Stimulated activated CD4-positive, alpha-beta T cell treated with anti-CD3 and anti-CD28 coated beads, Interleukin-2, amount 100 ng/mL, for 48 hours (primary cell): ENCODE results near the gene ACSL4.
A peak's percentile ranks its signal among the peaks of the same experiment; 100 is the strongest.
"Not testable (repeated sequence)": the region's sequence is repeated elsewhere in the genome, so short reads cannot be mapped to it uniquely, and the experiment has no call there.

Experiments
- DNase-seq, 2 donors: peaks; one replicate each; pipeline ENCODE4 v3.0.0-alpha.2; 2020

ACSL4 gene

GRCh38 chrX:109732807-109733612, at the start of gene ACSL4:
TSS of gene ACSL4 (minus strand) at chrX:109733257. CDS start at chrX:109683363, 49,894 bp downstream.
- peak; percentile 73 to 74 for DNase-seq

DNA sequence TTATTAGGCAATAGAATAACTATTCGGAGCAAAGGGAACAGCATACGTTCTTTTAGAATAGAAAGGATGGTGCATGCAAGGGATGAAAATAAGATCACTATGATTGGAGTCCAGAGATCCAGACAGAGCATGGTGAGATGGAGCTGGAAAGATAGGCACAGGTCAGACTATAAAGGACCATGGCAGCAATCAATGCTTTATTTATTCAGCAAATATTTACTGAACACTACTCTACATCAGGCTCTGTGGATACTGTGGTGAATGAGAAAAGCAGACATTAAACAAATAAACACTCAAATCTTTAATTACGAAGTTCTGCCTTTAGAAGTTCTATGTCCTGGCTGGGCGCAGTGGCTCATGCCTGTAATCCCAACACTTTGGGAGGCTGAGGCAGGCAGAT, 44.7 kb upstream of the ACSL4 start:
- no peak for DNase-seq

DNA sequence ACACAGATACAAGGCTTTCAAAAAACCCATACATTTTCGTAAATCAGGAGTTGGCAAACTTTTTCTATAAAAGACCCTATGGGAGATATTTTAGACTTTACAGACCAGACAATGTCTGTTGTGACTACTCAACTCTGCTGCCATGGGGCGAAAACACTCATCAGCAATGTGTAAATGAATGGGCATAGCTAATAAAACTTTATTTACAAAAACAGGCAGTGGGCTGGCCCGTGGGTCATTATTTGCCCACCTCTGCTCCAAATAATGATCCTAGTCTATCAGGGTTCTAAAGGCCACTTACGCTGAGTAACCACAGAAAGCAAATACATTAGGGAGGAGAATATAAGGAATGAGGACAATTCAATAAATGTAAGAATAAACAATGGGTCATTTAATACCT, 43.9 kb upstream of the ACSL4 start:
- DNase-seq: no peak

- DNase-seq: no peak
Observed at GRCh38 chrX:109776432-109776831, 43.4 kb upstream of the ACSL4 start.

- no peak for DNase-seq
Observed at GRCh38 chrX:109775386-109775785, 42.3 kb upstream of the ACSL4 start.

GRCh38 chrX:109774706-109775105, 41.6 kb upstream of the ACSL4 start:
- DNase-seq: no peak

DNA sequence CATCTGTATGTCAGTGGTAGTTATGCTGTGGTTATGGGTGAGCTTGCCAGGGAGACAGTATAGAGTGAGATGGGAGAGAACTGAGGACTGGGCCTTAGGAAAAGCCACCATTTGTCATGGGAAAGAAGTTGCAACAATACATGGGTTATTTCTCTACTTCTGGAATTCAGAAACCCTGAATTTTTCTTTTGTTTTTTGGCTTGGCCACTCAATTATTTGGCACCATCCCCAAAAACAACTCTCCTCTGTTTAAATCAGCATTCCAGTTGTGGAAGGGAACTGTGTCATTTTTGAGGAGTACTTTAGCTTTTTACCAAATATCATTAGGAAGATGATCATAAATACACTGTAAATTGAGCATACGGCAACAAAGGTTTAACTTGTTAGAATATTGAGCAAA, 41.1 kb upstream of the ACSL4 start:
- DNase-seq: no peak

GRCh38 chrX:109773374-109773773, 40.3 kb upstream of the ACSL4 start:
- no peak for DNase-seq

- DNase-seq: no peak
Observed at GRCh38 chrX:109770780-109771179, 37.7 kb upstream of the ACSL4 start.

- DNase-seq: no peak
Observed at GRCh38 chrX:109760922-109761250, 27.8 kb upstream of the ACSL4 start.

- no peak for DNase-seq
Observed at GRCh38 chrX:109760209-109760921, 27.3 kb upstream of the ACSL4 start.

GRCh38 chrX:109753256-109753655, 20.2 kb upstream of the ACSL4 start:
- no peak for DNase-seq

- DNase-seq: no peak
Observed at GRCh38 chrX:109751698-109752097, 18.6 kb upstream of the ACSL4 start.

DNA sequence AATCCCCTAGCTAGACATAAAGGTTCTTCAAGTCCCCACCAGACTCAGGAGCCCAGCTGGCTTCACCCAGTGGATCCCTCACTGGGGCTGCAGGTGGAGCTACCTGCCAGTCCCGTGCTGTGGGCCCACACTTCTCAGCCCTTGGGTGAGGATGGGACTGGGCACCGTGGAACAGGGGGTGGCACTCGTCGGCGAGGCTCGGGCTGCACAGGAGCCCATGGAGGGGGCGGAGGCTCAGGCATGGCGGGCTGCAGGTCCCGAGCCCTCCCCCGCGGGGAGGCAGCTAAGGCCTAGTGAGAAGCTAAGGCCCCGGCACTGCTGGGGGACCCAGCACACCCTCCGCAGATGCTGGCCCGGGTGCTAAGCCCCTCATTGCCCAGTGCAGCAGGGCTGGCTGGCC, 16.1 kb upstream of the ACSL4 start:
- DNase-seq: no peak

- no peak for DNase-seq
Observed at GRCh38 chrX:109747681-109748080, 14.6 kb upstream of the ACSL4 start.

- DNase-seq: no peak
Observed at GRCh38 chrX:109742722-109743121, 9.7 kb upstream of the ACSL4 start.

DNA sequence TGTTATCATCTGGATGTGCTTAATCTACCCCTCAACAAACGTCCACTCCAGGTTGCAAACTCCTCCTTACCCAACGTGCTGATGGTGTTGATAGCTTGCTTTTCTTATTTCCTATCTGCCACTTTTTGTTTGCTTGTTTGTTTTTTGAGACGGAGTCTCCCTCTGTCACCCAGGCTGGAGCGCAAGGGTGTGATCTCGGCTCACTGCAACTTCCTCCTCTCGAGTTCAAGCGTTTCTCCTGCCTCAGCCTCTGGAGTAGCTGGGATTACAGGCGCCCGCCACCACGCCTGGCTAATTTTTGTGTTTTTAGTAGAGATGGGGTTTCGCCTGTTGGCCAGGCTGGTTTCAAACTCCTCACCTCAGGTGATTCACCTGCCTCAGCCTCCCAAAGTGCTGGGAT, 7.8 kb upstream of the ACSL4 start:
- not testable (repeated sequence) for DNase-seq

- DNase-seq: no peak
Observed at GRCh38 chrX:109740433-109740809, 7.4 kb upstream of the ACSL4 start.

DNA sequence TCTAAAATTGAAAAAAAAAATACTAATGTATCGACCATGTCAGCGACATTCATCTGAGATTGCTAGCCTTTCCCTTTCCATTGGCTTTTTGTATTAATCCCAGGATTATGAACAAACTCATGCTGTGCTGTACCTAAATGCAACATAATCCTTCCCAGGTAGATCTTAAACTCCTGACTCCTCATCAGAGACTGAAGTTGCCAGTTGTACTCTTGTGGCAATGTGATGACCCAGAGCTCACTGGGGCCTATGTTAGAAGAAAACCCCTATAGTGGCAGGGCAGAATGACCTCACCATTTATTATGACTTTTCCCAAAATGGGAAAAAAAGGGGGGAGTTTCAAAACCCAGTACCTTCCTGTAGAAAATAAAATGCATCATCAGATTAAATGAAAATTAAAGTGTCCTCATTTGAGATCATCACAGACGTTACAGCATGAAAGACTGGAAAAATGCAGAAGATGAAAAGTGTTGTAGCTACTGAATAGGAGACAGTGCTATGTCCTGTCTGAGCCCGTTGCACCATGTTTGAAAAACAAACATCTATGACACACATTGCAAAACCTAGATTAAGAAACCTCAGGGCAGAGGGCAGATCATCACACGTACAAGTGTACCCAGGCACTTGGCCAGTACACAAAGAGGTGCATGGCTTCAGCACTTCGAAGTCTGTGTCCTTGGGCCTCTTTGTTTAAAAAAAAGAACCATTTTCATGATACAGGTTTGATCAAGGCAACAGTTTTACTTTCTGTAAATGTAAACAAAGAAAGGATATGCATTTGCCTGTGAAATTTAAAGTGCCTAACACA, 6.8 kb upstream of the ACSL4 start:
- DNase-seq: no peak

DNA sequence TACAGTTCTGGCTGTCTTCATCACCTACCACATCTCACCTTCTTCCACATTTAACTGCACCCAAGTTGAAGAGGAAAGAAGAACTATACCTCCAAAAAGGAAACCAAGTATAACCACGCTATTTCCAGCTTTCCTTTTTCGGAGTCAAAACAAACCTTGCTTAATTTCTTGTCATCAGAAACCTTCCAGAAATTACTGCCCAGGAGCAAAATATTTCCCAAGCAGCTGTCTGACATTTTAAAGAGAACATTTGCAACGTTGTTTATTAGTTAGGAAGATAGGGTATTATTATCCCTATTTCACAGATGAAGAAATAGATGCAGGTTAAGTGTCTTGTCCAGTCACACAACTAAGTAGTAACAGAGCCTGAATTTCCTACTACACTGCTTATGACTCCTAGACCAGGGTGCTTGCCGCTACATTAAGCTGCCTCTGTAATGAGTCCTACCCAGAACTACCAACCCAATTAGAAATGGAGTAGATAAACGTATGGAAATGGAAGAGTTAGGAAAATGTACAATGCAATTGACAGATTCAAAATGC, 2.2 kb upstream of the ACSL4 start:
- DNase-seq: no peak

DNA sequence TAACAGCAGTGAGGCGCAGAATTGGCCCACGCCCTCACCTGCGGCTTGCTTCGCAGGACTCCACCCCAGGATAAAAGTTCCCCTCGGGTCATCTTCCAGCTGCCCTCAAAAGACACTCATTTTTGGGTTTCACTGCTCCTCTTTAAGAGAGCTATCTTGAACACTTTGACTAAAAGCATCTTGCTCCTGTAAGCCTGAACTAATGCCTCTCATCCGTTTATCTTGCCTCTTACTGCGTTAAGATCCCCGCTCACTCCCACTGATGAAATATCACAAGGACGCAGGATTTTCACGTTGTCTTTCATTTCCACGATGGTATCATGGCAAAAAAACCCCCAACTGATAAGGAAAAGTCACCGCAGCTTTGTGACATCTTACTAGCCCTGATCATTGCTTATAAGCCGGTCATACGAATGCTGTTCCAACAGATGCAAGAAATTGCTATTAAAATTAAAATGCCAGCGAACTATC, 591 bp upstream of the ACSL4 start:
- no peak for DNase-seq

DNA sequence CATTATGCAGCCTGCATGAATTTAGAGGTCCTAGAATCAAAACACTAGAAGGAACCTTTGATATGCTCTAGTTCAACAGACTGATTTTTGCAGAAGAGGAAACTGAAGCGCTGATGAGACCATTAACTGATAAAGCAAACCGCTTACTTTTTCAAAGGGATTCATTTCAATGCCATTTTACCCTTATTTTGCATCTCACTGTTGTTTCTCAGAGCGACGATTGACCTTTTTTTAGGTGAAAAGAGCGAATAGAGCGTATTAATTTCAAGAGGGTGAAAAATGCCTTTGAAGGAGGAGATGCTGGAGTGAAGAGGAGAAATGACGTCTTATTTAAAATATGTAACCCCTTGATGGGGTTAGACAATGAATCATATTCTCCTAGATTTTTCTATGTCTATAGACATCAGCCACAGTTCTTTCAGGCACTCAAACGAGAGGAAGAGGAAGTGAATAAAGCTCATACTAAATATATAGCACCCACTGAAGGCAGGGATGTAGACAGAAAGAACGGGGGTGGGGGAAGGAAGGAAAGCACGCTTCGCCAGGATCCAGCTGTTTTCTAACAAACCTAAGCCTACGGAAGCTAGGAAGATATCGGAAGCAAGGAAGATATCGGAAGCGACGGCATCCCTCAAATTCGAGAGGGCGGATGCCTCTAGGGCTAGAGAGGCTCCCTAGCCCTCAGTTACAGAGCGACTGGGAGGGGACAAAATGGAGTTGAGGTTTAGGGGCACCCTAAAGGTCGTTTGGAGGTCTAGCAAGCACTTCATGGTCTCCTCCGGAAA, 848 bp downstream of the ACSL4 start:
- DNase-seq: peak in 1 of 2 donors; percentile 2

- no peak for DNase-seq
Observed at GRCh38 chrX:109728173-109728535, 4.9 kb downstream of the ACSL4 start.
